ENCODE data around the gene REN. TPM values are rescaled to one million over a fixed set of nuclear protein-coding genes. Genes with fewer than 3 reads are reported as not detected.

Gene REN
- total RNA-seq (10 to 100 TPM in 3 of 7 donors, 1 to 10 TPM in 4; 1.0 to 71.6 (median 3.9) TPM), polyA plus RNA-seq (1 to 10 TPM; 2.9 to 3.6 TPM)
- long read RNA-seq, donor 1, partial matches to known transcripts, result 0 of 57 reads
- long read RNA-seq, donor 1, other reads (novel, unspliced or antisense), result 57 of 57 reads
- long read RNA-seq, donor 2, result 0 reads
- long read RNA-seq, donor 3, partial matches to known transcripts, result 2 of 20 reads
- long read RNA-seq, donor 3, other reads (novel, unspliced or antisense), result 18 of 20 reads

GRCh38 chr1:204166219-204166618 lies at the start of gene REN:
Gene REN, minus strand, starts transcription at chr1:204166337. Its CDS starts 44 bp downstream, at chr1:204166293.
- H3K4me3 ChIP-seq, result no peak within 1 kb of the TSS
- H3K4me1 ChIP-seq (ENCODE audit: insufficient read depth), result no peaks in the 10 kb centered on the region
- H3K27me3 ChIP-seq, result no peaks in the 10 kb centered on the region
- peak in 1 of 5 donors; percentile 13 for DNase-seq
- WGBS, 3 donors, result 50 to 53% (median 51%) methylated on average over 5 of the region's 5 CpGs
- intact Hi-C loops (cut with DNase I), result loop anchor here in 1 of 4 donors (10.0 kb wide), 1 partner anchor 329 kb away; the partner anchor contains the start of gene PIK3C2B
- H3K9me3 ChIP-seq, result no peaks in the 10 kb centered on the region
- H3K27ac ChIP-seq, result no peak within 1 kb of the TSS
- TF ChIP-seq POLR2A (IDR thresholded peaks at IDR 0.05) (no peak), EP300 (IDR thresholded peaks at IDR 0.05) (no peak), CTCF (IDR thresholded peaks at IDR 0.05) (no peak)
- no peaks in the 10 kb centered on the region for H3K36me3 ChIP-seq

GRCh38 chr1:204213668-204214662 lies 47.8 kb upstream of the REN start, which contains the start of gene GOLT1A:
Gene GOLT1A, minus strand, starts transcription at chr1:204213988. Its CDS starts 82 bp downstream, at chr1:204213906.
- DNase-seq, result peak; percentile 50 to 71 (median 58)
- H3K27me3 ChIP-seq, result no peaks in the 10 kb centered on the region
- peak within 1 kb of the TSS; percentile 12 for H3K4me3 ChIP-seq
- intact Hi-C loops (cut with DNase I), result loop anchor here (5.0 to 10.0 kb wide), 4 partner anchors 148 to 509 kb away; partner anchors contain the start of gene SNRPE (in 1 of the 4)
- TF ChIP-seq EP300 (IDR thresholded peaks at IDR 0.05) (no peak), CTCF (IDR thresholded peaks at IDR 0.05) (peak in 2 of 3 donors; percentile 63 to 70)
- H3K27ac ChIP-seq, result no peak within 1 kb of the TSS
- no peaks in the 10 kb centered on the region for H3K9me3 ChIP-seq
- H3K4me1 ChIP-seq (ENCODE audit: insufficient read depth), result no peaks in the 10 kb centered on the region
- WGBS, 3 donors, result 10 to 17% (median 11%) methylated on average over 40 to 41 of the region's 41 CpGs
- H3K36me3 ChIP-seq, result no peaks in the 10 kb centered on the region

DNA sequence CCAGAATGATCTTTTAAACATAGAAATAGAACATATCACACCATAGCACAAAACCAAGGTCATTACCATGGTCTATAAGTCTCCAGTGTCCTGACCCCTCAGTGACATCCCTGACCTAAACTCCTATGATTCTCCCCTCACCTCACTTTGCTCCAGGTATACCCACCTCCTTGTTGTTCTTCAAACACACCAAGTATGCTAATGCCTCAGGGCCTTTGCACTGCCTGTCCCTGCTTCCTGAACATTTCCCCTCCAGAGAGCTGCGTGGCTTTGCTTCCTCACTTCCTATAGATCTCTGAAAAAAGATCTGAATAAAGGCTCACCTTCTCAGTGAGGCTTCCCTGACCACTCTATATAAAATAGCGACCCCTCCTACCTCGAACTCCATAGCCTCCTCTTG lies 46.6 kb upstream of the REN start:
- 94% methylated on average over 3 of the region's 3 CpGs for WGBS, 3 donors
- H3K4me1 ChIP-seq (ENCODE audit: insufficient read depth), result no peaks in the 10 kb centered on the region
- no peaks in the 10 kb centered on the region for H3K27me3 ChIP-seq
- DNase-seq, result no peak
- H3K27ac ChIP-seq, result no peak overlapping the region
- H3K36me3 ChIP-seq, result no peaks in the 10 kb centered on the region
- no peaks in the 10 kb centered on the region for H3K9me3 ChIP-seq
- no peak overlapping the region for H3K4me3 ChIP-seq
- intact Hi-C loops (cut with DNase I), result loop anchor here (5.0 to 10.0 kb wide), 4 partner anchors 150 to 508 kb away; partner anchors contain the start of gene SNRPE (in 1 of the 4)
- TF ChIP-seq EP300 (IDR thresholded peaks at IDR 0.05) (no peak), CTCF (IDR thresholded peaks at IDR 0.05) (no peak), POLR2A (IDR thresholded peaks at IDR 0.05) (no peak)

DNA sequence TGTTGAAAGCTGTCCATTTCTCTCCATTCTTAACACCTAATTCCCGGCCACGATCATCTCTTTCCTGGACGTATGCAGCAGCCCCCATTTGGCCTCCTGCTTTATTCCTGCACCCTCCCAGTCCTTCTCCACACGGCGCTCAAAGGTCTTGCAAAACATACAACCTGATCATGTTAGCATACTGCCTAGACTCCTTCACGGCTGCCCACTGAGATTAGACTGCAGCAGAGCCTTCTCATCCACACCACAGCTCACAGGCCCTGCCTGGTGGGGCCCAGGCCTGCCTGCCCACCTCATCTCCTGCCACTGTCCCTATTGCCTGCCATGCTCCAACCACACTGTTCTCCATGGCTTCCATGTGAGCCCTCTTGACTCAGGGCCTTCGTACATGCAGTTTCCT lies 44.9 kb upstream of the REN start:
- TF ChIP-seq POLR2A (IDR thresholded peaks at IDR 0.05) (no peak), EP300 (IDR thresholded peaks at IDR 0.05) (no peak), CTCF (IDR thresholded peaks at IDR 0.05) (no peak)
- H3K4me3 ChIP-seq, result no peak overlapping the region
- no peak overlapping the region for H3K27ac ChIP-seq
- DNase-seq, result no peak
- H3K36me3 ChIP-seq, result no peaks in the 10 kb centered on the region
- WGBS, 3 donors, result 77 to 86% (median 85%) methylated on average over 7 of the region's 7 CpGs
- H3K9me3 ChIP-seq, result no peaks in the 10 kb centered on the region
- peaks cover 1% of the 10 kb centered on the region for H3K4me1 ChIP-seq (ENCODE audit: insufficient read depth)
- intact Hi-C loops (cut with DNase I), result loop anchor here (5.0 to 10.0 kb wide), 4 partner anchors 151 to 506 kb away; partner anchors contain the start of gene SNRPE (in 1 of the 4)
- no peaks in the 10 kb centered on the region for H3K27me3 ChIP-seq

Data from ovary (tissue), 10 donors.